IPS DF 6.9 (cell line): ENCODE measurements around the gene RAD21L1.

Experiments used
- DNase-seq: peaks from one replicate; pipeline ENCODE4 v3.0.0-alpha.2; 2013; ENCODE audit warnings: low read depth, low spot score
- H3K27ac ChIP-seq: one replicate; pipeline ENCODE4 v1.5.1; 2013; ENCODE audit warnings: low read length, control low read depth
- H3K27me3 ChIP-seq: 2 replicates; pipeline ENCODE4 v1.6.1; 2013; ENCODE audit warnings: mild to moderate bottlenecking, low read length; ENCODE audit not compliant: control insufficient read depth, insufficient read depth
- H3K36me3 ChIP-seq: 2 replicates; pipeline ENCODE4 v1.6.1; 2013; ENCODE audit warnings: low read length; ENCODE audit not compliant: control insufficient read depth, insufficient read depth
- H3K4me1 ChIP-seq: 2 replicates; pipeline ENCODE4 v1.6.1; 2013; ENCODE audit warnings: low read length; ENCODE audit not compliant: control insufficient read depth, insufficient read depth
- H3K4me3 ChIP-seq: 2 replicates; pipeline ENCODE4 v1.5.1; 2013; ENCODE audit warnings: mild to moderate bottlenecking, low read length
- H3K9me3 ChIP-seq: 2 replicates; pipeline ENCODE4 v1.6.1; 2013; ENCODE audit warnings: low read length, inconsistent platforms; ENCODE audit not compliant: control insufficient read depth, insufficient read depth
- WGBS: extraction: QIAGEN DNeasy Blood & Tissue Kit; methylation state at CpG from one replicate; pipeline ENCODE4 v1.1.7; 2013; ENCODE audit warnings: mixed read lengths, missing lambda C conversion rate; ENCODE audit not compliant: insufficient read length, insufficient coverage; 5-methylcytosine and 5-hydroxymethylcytosine counted together

The RAD21L1 gene

DNA sequence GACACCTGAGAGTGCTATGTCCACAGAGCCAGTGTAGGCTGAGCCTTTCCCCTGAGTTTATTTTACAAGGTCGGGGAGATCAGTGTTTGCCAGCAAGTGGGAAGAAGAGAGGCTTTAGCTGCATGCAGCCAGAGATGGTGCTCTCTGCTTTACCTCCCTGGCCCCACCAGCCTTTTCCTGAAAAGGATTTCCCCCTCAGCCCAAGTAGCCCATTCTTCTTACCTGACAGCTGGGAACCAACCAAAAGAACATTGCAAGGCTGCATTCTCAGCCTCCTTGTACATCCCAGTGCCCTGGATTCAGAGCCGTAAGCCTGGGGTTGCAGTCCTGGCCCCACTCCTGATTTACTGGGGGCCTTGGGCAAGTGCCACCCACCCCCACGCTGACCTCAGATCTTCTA is 57.1 kb downstream of the RAD21L1 start:
- no peaks in the 10 kb centered on the region for H3K9me3 ChIP-seq
- no peaks in the 10 kb centered on the region; the same call in 1 of the 2 replicates for H3K4me1 ChIP-seq
- no peaks in the 10 kb centered on the region for H3K27me3 ChIP-seq
- H3K4me3 ChIP-seq, result no peak overlapping the region
- no CpG with 5 or more reads among the region's 3 CpGs for WGBS
- H3K36me3 ChIP-seq, result no peaks in the 10 kb centered on the region
- no peak overlapping the region for H3K27ac ChIP-seq
- no peak for DNase-seq

DNA sequence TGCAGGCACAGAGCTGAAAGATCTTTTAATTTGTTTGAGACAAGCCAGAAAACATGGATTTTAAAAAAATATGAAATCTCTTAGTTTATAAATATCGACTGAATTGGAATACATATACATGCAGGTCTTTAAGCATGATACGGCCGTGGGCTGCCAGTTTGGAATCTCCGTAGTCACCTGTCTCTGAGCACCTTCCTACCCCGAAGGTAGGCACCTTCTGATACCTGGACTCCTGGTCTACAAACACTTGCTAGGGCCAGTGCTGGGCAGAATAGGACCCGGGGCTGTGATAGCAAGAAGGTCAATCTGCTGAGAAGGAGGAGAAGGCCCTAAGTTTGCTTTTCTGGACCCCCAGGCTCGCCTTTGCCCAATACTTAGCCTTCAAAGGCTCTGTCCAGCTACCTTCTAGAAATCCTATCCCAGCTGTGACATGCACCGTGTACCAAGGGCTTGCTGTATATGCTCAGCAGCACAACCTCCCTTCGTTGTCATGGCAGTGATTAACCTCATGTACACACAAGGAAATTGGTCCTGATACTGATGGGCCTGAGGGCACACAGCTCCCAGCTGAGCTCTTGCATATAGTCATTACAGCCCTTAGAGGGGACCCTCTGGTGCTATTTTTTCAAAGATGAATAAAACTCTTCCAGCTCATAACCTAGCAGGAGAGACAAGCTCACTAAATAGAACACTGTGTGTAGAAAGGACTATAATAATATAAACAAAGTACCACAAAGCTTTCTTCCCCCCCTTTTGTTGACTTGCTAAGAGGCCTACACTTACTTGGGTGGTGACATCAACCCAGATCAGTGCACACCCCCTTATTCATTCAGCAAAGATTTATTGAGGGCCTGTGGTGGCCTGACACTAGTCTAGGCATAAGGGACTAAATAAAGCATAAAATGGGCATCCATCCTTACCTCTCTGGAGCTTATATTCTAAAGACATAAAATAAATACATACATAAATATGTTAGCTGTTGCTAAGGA is 58.0 kb downstream of the RAD21L1 start:
- no peaks in the 10 kb centered on the region for H3K36me3 ChIP-seq
- no peak for DNase-seq
- H3K27ac ChIP-seq, result no peak overlapping the region
- no peak overlapping the region for H3K4me3 ChIP-seq
- H3K4me1 ChIP-seq, result no peaks in the 10 kb centered on the region; the same call in 1 of the 2 replicates
- WGBS, result no CpG with 5 or more reads among the region's 9 CpGs
- no peaks in the 10 kb centered on the region for H3K9me3 ChIP-seq
- no peaks in the 10 kb centered on the region for H3K27me3 ChIP-seq

GRCh38 chr20:1286267-1287024 is 60.6 kb downstream of the RAD21L1 start:
- Histone ChIP-seq H3K27ac (no peak overlapping the region), H3K4me3 (no peak overlapping the region), H3K4me1 (no peaks in the 10 kb centered on the region; the same call in 1 of the 2 replicates), H3K27me3 (no peaks in the 10 kb centered on the region), H3K9me3 (no peaks in the 10 kb centered on the region), H3K36me3 (no peaks in the 10 kb centered on the region)
- no peak for DNase-seq
- WGBS, result no CpG with 5 or more reads among the region's 9 CpGs

- Histone ChIP-seq H3K4me3 (no peak overlapping the region), H3K27ac (no peak overlapping the region), H3K36me3 (no peaks in the 10 kb centered on the region), H3K9me3 (no peaks in the 10 kb centered on the region), H3K4me1 (no peaks in the 10 kb centered on the region; the same call in 1 of the 2 replicates), H3K27me3 (no peaks in the 10 kb centered on the region)
- no CpG with 5 or more reads among the region's 1 CpG for WGBS
- DNase-seq, result no peak
Observed at GRCh38 chr20:1287306-1287705, 61.5 kb downstream of the RAD21L1 start.

DNA sequence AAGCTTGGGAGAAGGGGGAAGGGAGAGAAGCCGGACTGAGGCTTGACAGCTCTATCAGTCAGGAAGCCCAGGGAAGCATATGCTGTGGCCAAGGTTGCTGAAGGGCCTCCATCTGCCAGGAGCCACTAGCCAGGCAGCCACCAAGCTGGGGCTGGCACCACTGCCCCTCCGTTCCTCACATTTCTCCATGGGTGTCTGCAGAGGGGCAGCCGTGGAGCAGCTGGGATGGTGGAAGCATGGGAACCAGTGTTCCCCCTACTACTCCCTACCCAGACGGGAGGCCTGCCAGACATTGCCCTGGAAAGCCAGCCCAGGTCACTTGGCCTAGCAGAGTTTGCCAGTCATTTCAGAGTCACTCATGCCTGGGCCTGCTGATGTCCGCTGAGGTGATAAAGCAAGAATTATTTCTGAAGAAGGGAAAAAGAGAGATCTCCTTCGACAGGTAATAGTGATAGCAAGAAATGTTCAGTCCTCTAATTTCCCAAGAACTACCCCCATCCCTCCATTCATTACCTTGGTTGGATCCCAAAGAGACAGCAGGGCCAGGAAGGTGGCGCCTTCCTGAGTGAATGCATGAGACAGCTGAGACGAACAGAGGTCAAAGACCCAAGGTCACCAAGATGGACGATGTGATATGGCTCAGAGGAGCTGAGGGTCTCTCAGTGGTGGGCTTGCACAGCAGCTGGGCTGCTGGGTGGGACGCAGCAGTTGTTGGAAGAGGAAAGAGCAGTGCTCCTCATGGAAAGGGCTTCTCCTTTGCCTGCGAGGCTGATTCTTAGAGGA is 62.1 kb downstream of the RAD21L1 start:
- Histone ChIP-seq H3K36me3 (no peaks in the 10 kb centered on the region), H3K4me1 (no peaks in the 10 kb centered on the region; the same call in 1 of the 2 replicates), H3K27ac (no peak overlapping the region), H3K27me3 (no peaks in the 10 kb centered on the region), H3K4me3 (no peak overlapping the region), H3K9me3 (no peaks in the 10 kb centered on the region)
- no CpG with 5 or more reads among the region's 11 CpGs for WGBS
- DNase-seq, result no peak

DNA sequence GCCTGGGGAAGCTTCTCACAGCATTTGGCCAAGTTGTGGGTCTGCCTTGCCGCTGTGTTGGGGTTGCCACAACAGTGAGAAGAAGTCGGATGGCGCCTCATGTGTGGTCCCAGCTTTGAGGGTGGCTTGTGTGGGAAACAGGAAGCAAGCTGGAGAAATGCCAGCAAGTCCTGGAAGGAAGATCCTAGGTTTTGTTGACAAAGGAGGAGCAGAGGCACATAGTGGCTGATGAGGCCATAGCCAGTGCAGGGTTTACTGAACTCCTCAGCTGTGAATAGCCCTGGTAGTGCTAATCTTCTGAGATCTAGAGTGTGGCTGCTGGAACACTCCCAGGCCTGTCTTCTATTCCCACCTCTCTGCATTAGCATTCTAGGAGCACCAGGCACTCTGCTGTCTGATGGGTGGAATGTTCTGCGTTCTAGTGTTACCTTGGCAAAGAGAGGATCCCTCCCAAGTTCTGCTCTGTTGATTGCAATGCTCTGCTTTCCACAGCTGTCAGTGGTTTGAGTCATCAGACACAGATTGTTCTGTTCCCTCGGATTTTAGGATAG is 65.4 kb downstream of the RAD21L1 start:
- DNase-seq, result no peak
- WGBS, result no CpG with 5 or more reads among the region's 5 CpGs

GRCh38 chr20:1292620-1293019 is 66.8 kb downstream of the RAD21L1 start:
- no peak overlapping the region for H3K27ac ChIP-seq
- H3K4me1 ChIP-seq, result no peaks in the 10 kb centered on the region; the same call in 1 of the 2 replicates
- no peaks in the 10 kb centered on the region for H3K27me3 ChIP-seq
- no peaks in the 10 kb centered on the region for H3K9me3 ChIP-seq
- no peaks in the 10 kb centered on the region for H3K36me3 ChIP-seq
- no peak for DNase-seq
- WGBS, result no CpG with 5 or more reads among the region's 1 CpG
- no peak overlapping the region for H3K4me3 ChIP-seq

More for the DNA sequence above, 65.4 kb downstream of the RAD21L1 start:
- Histone ChIP-seq H3K4me3 (no peak overlapping the region), H3K9me3 (no peaks in the 10 kb centered on the region), H3K27ac (no peak overlapping the region), H3K27me3 (no peaks in the 10 kb centered on the region), H3K36me3 (no peaks in the 10 kb centered on the region), H3K4me1 (no peaks in the 10 kb centered on the region; the same call in 1 of the 2 replicates)

DNA sequence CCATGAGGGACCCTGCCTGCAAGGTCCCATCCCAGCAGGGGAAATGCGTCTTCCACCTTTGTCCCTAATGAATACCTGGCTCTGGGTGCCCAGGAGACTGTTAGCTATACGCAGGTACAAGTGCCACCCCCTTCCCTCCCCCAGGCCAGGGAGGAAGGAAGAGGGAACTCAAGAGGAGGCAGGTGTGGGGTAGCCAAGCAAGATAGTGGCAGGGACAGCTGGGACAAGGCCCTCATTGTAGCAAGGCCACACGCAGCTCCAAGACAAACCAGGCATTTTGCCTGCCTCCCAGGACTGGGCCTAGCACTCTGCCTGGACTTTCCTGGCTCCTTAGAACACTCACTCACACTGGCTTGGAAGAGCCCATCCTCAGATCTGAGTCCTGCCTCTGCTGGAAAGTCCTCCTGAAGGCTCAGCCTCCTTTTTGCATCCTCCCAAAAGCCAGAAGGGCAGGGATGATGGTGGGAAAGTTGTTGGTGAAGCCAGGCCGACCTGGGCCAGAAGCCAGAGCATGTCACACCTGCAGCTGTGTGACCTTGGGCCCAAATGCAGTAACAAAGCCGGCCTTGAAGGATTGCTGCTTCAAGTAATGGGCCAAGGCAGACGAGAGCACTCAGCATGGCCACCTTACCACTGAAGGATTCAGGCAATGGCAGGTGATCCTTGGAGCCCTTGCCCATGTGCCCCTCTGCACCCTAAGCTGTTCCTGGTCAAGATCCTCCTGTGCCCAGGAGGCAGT is 68.0 kb downstream of the RAD21L1 start:
- Histone ChIP-seq H3K9me3 (no peaks in the 10 kb centered on the region), H3K4me3 (no peak overlapping the region), H3K27me3 (no peaks in the 10 kb centered on the region), H3K27ac (no peak overlapping the region), H3K4me1 (no peaks in the 10 kb centered on the region), H3K36me3 (no peaks in the 10 kb centered on the region)
- DNase-seq, result no peak
- no CpG with 5 or more reads among the region's 6 CpGs for WGBS

DNA sequence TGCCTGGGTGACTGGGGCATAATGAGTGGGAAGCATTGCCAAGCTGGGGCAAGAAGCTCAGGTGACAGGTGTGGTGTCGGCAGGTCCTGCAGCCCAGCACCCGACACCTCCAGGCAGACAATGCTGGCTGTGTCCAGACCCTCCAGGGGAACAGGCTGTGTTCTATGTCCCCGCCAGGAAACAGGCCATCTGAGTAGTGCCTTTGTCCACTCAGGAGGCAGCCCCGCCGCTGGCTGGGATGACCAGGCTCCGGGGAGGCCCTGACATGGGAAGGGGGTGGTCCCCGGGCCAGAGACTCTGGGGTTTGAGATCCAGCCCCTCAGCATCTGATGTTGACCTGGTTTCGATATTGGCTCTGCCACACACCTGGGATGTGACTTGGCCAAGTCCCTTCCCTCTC is 68.7 kb downstream of the RAD21L1 start:
- H3K9me3 ChIP-seq, result no peaks in the 10 kb centered on the region

More for the DNA sequence above, 68.7 kb downstream of the RAD21L1 start:
- no peaks in the 10 kb centered on the region for H3K27me3 ChIP-seq
- no peak overlapping the region for H3K4me3 ChIP-seq
- no peak for DNase-seq
- no peaks in the 10 kb centered on the region for H3K4me1 ChIP-seq
- H3K36me3 ChIP-seq, result no peaks in the 10 kb centered on the region
- no CpG with 5 or more reads among the region's 8 CpGs for WGBS
- H3K27ac ChIP-seq, result no peak overlapping the region
